Measurements from ENCODE around the gene MLEC.

MLEC gene

DNA sequence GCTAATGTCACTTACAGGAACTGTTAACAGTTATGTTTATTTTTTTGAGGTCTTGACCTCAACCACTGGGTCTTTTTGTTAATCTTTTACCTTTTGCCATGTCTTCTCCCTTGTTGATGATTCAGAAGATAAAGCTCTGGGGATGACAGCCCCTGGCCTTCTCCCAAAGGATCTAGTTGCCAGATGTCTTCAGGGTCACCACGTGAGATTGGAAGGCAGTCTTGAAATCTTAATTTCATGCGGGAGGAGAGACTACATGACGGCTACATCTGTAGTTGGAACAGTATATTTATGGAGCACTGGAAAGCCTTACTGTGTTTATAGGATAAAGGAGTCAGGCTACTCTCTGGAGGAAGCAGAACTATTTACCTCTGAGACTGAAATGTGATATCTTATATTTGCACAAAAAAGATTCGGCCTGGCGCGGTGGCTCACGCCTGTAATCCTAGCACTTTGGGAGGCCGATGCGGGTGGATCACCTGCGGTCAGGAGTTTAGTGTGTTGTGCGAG is 5.6 kb downstream of the MLEC start:
- TF ChIP-seq ZNF8 (CRISPR knock-in tag; IDR thresholded peaks at IDR 0.05) (no peak), RARB (CRISPR knock-in tag; IDR thresholded peaks at IDR 0.05) (no peak), OSR1 (CRISPR knock-in tag; IDR thresholded peaks at IDR 0.05) (no peak), CSDC2 (CRISPR knock-in tag; IDR thresholded peaks at IDR 0.05) (no peak), GLIS3 (CRISPR knock-in tag; IDR thresholded peaks at IDR 0.05) (no peak), PPARA (CRISPR knock-in tag; IDR thresholded peaks at IDR 0.05; ENCODE audit: borderline replicate concordance) (no peak), TOX (CRISPR knock-in tag; IDR thresholded peaks at IDR 0.05; ENCODE audit: borderline replicate concordance) (no peak), ZNF70 (CRISPR knock-in tag; IDR thresholded peaks at IDR 0.05) (no peak), SNAI2 (CRISPR knock-in tag; IDR thresholded peaks at IDR 0.05) (no peak), ZFP30 (CRISPR knock-in tag; IDR thresholded peaks at IDR 0.05) (no peak)
- TF ChIP-seq, protein P1, sequence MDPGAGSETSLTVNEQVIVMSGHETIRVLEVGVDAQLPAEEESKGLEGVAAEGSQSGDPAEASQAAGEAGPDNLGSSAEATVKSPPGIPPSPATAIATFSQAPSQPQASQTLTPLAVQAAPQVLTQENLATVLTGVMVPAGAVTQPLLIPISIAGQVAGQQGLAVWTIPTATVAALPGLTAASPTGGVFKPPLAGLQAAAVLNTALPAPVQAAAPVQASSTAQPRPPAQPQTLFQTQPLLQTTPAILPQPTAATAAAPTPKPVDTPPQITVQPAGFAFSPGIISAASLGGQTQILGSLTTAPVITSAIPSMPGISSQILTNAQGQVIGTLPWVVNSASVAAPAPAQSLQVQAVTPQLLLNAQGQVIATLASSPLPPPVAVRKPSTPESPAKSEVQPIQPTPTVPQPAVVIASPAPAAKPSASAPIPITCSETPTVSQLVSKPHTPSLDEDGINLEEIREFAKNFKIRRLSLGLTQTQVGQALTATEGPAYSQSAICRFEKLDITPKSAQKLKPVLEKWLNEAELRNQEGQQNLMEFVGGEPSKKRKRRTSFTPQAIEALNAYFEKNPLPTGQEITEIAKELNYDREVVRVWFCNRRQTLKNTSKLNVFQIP (CRISPR knock-in tag; IDR thresholded peaks at IDR 0.05; ENCODE audit: borderline replicate concordance, low read depth) = no peak
- TF ChIP-seq, protein P2, sequence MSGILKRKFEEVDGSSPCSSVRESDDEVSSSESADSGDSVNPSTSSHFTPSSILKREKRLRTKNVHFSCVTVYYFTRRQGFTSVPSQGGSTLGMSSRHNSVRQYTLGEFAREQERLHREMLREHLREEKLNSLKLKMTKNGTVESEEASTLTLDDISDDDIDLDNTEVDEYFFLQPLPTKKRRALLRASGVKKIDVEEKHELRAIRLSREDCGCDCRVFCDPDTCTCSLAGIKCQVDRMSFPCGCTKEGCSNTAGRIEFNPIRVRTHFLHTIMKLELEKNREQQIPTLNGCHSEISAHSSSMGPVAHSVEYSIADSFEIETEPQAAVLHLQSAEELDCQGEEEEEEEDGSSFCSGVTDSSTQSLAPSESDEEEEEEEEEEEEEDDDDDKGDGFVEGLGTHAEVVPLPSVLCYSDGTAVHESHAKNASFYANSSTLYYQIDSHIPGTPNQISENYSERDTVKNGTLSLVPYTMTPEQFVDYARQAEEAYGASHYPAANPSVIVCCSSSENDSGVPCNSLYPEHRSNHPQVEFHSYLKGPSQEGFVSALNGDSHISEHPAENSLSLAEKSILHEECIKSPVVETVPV (CRISPR knock-in tag; IDR thresholded peaks at IDR 0.05) = no peak
- ATAC-seq = no peak

DNA sequence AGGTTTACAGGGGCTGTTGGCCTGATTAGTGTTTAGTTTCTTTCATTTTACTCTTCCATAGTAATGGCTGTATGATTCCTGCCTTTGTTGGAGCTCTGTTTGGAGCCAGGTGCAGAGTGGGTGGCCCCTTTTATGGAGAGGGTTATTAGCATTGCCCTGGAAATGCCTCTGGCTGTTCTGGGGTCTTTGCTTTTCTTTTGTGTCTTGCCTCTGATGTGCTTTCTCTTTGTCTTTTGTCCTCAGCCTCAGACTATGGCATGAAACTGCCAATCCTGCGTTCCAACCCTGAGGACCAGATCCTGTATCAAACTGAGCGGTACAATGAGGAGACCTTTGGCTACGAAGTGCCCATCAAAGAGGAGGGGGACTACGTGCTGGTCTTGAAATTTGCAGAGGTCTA is 6.9 kb downstream of the MLEC start:
- no peak for TF ChIP-seq ZC3H10 (CRISPR knock-in tag; IDR thresholded peaks at IDR 0.05)
- no peak for TF ChIP-seq ISL1 (CRISPR knock-in tag; IDR thresholded peaks at IDR 0.05)
- no peak for TF ChIP-seq RARB (CRISPR knock-in tag; IDR thresholded peaks at IDR 0.05)
- TF ChIP-seq ZFP3 (CRISPR knock-in tag; IDR thresholded peaks at IDR 0.05) = no peak
- TF ChIP-seq, protein P3, sequence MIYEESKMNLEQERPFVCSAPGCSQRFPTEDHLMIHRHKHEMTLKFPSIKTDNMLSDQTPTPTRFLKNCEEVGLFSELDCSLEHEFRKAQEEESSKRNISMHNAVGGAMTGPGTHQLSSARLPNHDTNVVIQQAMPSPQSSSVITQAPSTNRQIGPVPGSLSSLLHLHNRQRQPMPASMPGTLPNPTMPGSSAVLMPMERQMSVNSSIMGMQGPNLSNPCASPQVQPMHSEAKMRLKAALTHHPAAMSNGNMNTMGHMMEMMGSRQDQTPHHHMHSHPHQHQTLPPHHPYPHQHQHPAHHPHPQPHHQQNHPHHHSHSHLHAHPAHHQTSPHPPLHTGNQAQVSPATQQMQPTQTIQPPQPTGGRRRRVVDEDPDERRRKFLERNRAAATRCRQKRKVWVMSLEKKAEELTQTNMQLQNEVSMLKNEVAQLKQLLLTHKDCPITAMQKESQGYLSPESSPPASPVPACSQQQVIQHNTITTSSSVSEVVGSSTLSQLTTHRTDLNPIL (CRISPR knock-in tag; IDR thresholded peaks at IDR 0.05; ENCODE audit: low read depth) = no peak
- no peak for TF ChIP-seq CSDC2 (CRISPR knock-in tag; IDR thresholded peaks at IDR 0.05)
- no peak for TF ChIP-seq ZFP30 (CRISPR knock-in tag; IDR thresholded peaks at IDR 0.05)
- no peak for TF ChIP-seq TOX (CRISPR knock-in tag; IDR thresholded peaks at IDR 0.05; ENCODE audit: borderline replicate concordance)
- TF ChIP-seq SNAI2 (CRISPR knock-in tag; IDR thresholded peaks at IDR 0.05) = no peak
- TF ChIP-seq ESRRG (CRISPR knock-in tag; IDR thresholded peaks at IDR 0.05) = no peak
- no peak for TF ChIP-seq GLIS3 (CRISPR knock-in tag; IDR thresholded peaks at IDR 0.05)
- no peak for TF ChIP-seq ZNF8 (CRISPR knock-in tag; IDR thresholded peaks at IDR 0.05)

DNA sequence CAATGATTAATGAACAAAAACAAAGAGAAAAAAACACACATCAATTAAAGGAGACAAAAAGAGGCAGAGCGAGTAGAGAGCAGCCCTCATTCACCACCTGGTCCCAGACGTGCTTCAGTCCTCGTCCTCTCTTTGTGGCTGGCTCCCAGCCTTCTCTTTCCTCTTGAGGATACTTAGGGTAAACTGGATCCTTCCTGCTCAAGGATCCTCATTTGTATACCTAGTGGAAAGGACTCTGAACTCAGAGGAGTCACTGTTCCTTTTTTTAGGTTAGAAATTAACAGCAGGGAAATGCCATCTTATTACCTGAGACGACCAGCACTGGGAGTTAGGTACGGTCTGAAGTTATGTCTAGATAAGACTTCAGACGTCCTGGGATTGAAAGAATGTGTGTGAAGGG is 9.7 kb downstream of the MLEC start:
- ATAC-seq = no peak
- TF ChIP-seq SNAI2 (CRISPR knock-in tag; IDR thresholded peaks at IDR 0.05) = no peak
- TF ChIP-seq ZNF8 (CRISPR knock-in tag; IDR thresholded peaks at IDR 0.05) = no peak
- TF ChIP-seq ISL1 (CRISPR knock-in tag; IDR thresholded peaks at IDR 0.05) = no peak
- TF ChIP-seq, protein P3 (CRISPR knock-in tag; IDR thresholded peaks at IDR 0.05; ENCODE audit: low read depth) = no peak
- TF ChIP-seq ZNF70 (CRISPR knock-in tag; IDR thresholded peaks at IDR 0.05) = no peak
- TF ChIP-seq ZFP3 (CRISPR knock-in tag; IDR thresholded peaks at IDR 0.05) = no peak
- TF ChIP-seq, protein P4, sequence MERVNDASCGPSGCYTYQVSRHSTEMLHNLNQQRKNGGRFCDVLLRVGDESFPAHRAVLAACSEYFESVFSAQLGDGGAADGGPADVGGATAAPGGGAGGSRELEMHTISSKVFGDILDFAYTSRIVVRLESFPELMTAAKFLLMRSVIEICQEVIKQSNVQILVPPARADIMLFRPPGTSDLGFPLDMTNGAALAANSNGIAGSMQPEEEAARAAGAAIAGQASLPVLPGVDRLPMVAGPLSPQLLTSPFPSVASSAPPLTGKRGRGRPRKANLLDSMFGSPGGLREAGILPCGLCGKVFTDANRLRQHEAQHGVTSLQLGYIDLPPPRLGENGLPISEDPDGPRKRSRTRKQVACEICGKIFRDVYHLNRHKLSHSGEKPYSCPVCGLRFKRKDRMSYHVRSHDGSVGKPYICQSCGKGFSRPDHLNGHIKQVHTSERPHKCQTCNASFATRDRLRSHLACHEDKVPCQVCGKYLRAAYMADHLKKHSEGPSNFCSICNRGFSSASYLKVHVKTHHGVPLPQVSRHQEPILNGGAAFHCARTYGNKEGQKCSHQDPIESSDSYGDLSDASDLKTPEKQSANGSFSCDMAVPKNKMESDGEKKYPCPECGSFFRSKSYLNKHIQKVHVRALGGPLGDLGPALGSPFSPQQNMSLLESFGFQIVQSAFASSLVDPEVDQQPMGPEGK (CRISPR knock-in tag; IDR thresholded peaks at IDR 0.05; ENCODE audit: borderline replicate concordance) = no peak
- TF ChIP-seq ZNF565 (CRISPR knock-in tag; conservative IDR thresholded peaks at IDR 0.05; ENCODE audit: low read depth) = no peak
- no peak for TF ChIP-seq ESRRG (CRISPR knock-in tag; IDR thresholded peaks at IDR 0.05)
- no peak for TF ChIP-seq OSR1 (CRISPR knock-in tag; IDR thresholded peaks at IDR 0.05)
- no peak for TF ChIP-seq GLIS3 (CRISPR knock-in tag; IDR thresholded peaks at IDR 0.05)
- TF ChIP-seq BACH2 (CRISPR knock-in tag; IDR thresholded peaks at IDR 0.05; ENCODE audit: borderline replicate concordance) = no peak
- TF ChIP-seq ARNTL (CRISPR knock-in tag; IDR thresholded peaks at IDR 0.05; ENCODE audit: borderline replicate concordance, low read depth) = no peak
- no peak for TF ChIP-seq RARB (CRISPR knock-in tag; IDR thresholded peaks at IDR 0.05)
- TF ChIP-seq TOX (CRISPR knock-in tag; IDR thresholded peaks at IDR 0.05; ENCODE audit: borderline replicate concordance) = no peak
- TF ChIP-seq, protein P5, sequence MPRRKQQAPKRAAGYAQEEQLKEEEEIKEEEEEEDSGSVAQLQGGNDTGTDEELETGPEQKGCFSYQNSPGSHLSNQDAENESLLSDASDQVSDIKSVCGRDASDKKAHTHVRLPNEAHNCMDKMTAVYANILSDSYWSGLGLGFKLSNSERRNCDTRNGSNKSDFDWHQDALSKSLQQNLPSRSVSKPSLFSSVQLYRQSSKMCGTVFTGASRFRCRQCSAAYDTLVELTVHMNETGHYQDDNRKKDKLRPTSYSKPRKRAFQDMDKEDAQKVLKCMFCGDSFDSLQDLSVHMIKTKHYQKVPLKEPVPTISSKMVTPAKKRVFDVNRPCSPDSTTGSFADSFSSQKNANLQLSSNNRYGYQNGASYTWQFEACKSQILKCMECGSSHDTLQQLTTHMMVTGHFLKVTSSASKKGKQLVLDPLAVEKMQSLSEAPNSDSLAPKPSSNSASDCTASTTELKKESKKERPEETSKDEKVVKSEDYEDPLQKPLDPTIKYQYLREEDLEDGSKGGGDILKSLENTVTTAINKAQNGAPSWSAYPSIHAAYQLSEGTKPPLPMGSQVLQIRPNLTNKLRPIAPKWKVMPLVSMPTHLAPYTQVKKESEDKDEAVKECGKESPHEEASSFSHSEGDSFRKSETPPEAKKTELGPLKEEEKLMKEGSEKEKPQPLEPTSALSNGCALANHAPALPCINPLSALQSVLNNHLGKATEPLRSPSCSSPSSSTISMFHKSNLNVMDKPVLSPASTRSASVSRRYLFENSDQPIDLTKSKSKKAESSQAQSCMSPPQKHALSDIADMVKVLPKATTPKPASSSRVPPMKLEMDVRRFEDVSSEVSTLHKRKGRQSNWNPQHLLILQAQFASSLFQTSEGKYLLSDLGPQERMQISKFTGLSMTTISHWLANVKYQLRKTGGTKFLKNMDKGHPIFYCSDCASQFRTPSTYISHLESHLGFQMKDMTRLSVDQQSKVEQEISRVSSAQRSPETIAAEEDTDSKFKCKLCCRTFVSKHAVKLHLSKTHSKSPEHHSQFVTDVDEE (CRISPR knock-in tag; IDR thresholded peaks at IDR 0.05) = no peak
- no peak for TF ChIP-seq ZFP30 (CRISPR knock-in tag; IDR thresholded peaks at IDR 0.05)
- TF ChIP-seq, protein P1 (CRISPR knock-in tag; IDR thresholded peaks at IDR 0.05; ENCODE audit: borderline replicate concordance, low read depth) = no peak

More for the DNA sequence above, 6.9 kb downstream of the MLEC start:
- ATAC-seq = no peak

Measured in SK-N-SH treated with all-trans-retinoic acid at 6 μM for 48 hours (cell line).